ENCODE data around the gene ABLIM1.

Gene ABLIM1

GRCh38 chr10:114397651-114398145 lies 260.4 kb downstream of the ABLIM1 start:
- H3K4me3 ChIP-seq (replicated peaks; ENCODE audit: low read depth, low read length), result no peak overlapping the region
- DNase-seq (ENCODE audit: low read depth), result peak; percentile 39
- TF ChIP-seq, protein P1, sequence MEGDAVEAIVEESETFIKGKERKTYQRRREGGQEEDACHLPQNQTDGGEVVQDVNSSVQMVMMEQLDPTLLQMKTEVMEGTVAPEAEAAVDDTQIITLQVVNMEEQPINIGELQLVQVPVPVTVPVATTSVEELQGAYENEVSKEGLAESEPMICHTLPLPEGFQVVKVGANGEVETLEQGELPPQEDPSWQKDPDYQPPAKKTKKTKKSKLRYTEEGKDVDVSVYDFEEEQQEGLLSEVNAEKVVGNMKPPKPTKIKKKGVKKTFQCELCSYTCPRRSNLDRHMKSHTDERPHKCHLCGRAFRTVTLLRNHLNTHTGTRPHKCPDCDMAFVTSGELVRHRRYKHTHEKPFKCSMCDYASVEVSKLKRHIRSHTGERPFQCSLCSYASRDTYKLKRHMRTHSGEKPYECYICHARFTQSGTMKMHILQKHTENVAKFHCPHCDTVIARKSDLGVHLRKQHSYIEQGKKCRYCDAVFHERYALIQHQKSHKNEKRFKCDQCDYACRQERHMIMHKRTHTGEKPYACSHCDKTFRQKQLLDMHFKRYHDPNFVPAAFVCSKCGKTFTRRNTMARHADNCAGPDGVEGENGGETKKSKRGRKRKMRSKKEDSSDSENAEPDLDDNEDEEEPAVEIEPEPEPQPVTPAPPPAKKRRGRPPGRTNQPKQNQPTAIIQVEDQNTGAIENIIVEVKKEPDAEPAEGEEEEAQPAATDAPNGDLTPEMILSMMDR (IDR thresholded peaks at IDR 0.05; ENCODE audit: low read length, missing control alignments), result no peak

GRCh38 chr10:114396464-114396863 lies 261.6 kb downstream of the ABLIM1 start:
- H3K4me3 ChIP-seq (replicated peaks; ENCODE audit: low read depth, low read length), result no peak overlapping the region
- TF ChIP-seq, protein P1 (IDR thresholded peaks at IDR 0.05; ENCODE audit: low read length, missing control alignments), result no peak

DNA sequence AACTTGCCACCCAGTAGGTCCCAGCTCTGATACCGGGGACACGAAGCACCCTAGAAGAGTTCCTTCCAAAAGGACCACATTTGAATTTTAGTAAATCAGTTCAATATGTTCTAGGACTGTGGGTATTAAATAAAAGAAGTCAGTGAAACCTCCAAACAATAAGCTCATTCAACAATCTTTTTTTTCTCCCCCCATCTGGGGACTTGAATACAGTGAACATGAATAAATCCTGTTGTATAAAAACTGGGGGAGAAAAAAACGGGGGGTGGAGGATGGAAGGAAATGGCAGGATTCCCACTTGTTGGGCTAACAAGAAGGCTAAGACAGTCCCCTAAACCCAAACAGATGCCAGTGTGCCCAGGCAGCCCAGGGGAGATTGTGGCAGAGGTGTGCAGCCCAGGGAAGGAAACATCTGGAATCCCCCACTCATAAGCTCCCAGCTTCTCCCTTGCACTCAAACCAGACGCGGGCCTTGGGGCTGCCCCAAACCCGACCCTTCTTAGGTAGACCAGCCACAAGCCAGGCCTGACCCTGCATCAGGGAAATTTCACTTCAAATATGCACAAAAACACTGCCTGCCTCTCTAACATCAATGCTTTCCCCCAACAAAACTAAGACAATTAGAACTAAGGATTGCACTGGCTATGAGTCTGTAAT lies 262.6 kb downstream of the ABLIM1 start:
- H3K4me3 ChIP-seq (replicated peaks; ENCODE audit: low read depth, low read length), result no peak overlapping the region
- TF ChIP-seq, protein P1 (IDR thresholded peaks at IDR 0.05; ENCODE audit: low read length, missing control alignments), result no peak
- DNase-seq (ENCODE audit: low read depth), result no peak

More at GRCh38 chr10:114396464-114396863, 261.6 kb downstream of the ABLIM1 start:
- DNase-seq (ENCODE audit: low read depth), result no peak

GRCh38 chr10:114394531-114394930 lies 263.5 kb downstream of the ABLIM1 start:
- H3K4me3 ChIP-seq (replicated peaks; ENCODE audit: low read depth, low read length), result no peak overlapping the region
- no peak for DNase-seq (ENCODE audit: low read depth)
- TF ChIP-seq, protein P1 (IDR thresholded peaks at IDR 0.05; ENCODE audit: low read length, missing control alignments), result no peak

DNA sequence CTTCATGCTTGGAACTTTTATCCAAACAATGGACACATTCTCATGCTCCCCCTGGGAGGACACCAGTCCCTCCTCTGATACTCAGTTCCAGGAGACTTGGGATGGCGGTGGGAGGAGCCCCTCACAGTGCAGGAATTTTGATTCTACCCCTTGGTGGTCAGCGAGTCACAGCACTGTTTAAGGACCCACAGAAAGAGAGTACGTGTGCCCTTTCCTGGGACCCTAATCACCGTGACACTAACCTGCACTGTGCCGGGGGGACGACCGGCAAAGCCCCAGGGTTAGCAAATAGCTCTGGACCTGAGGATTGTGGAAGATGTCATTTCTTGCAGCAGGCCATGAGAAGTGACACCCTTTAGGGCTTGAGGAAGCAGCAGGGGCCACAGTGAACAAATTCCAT lies 264.2 kb downstream of the ABLIM1 start:
- H3K4me3 ChIP-seq (replicated peaks; ENCODE audit: low read depth, low read length), result no peak overlapping the region
- DNase-seq (ENCODE audit: low read depth), result no peak
- TF ChIP-seq, protein P1 (IDR thresholded peaks at IDR 0.05; ENCODE audit: low read length, missing control alignments), result no peak

- TF ChIP-seq, protein P1 (IDR thresholded peaks at IDR 0.05; ENCODE audit: low read length, missing control alignments), result no peak
- DNase-seq (ENCODE audit: low read depth), result no peak
- no peak overlapping the region for H3K4me3 ChIP-seq (replicated peaks; ENCODE audit: low read depth, low read length)
These were observed 264.6 kb downstream of the ABLIM1 start for GRCh38 chr10:114393482-114393881.

Data from fibroblast of pulmonary artery (primary cell).